ENCODE data around the gene TRMT1L.

GRCh38 chr1:185137896-185138545 lies 18.7 kb downstream of the TRMT1L start:
- TF ChIP-seq CTCF (IDR thresholded peaks at IDR 0.05) (no peak), EP300 (IDR thresholded peaks at IDR 0.05) (no peak)
